ENCODE results near the gene EDC4.

- TF ChIP-seq TCF4 (CRISPR knock-in tag; IDR thresholded peaks at IDR 0.05; ENCODE audit: borderline replicate concordance) (no peak), RARB (CRISPR knock-in tag; IDR thresholded peaks at IDR 0.05) (no peak), TSHZ2 (CRISPR knock-in tag; IDR thresholded peaks at IDR 0.05) (no peak), ISL1 (CRISPR knock-in tag; IDR thresholded peaks at IDR 0.05) (no peak), ZC3H10 (CRISPR knock-in tag; IDR thresholded peaks at IDR 0.05) (no peak), OSR1 (CRISPR knock-in tag; IDR thresholded peaks at IDR 0.05) (no peak), ZNF8 (CRISPR knock-in tag; IDR thresholded peaks at IDR 0.05) (no peak), GLIS3 (CRISPR knock-in tag; IDR thresholded peaks at IDR 0.05) (no peak), ZFP30 (CRISPR knock-in tag; IDR thresholded peaks at IDR 0.05) (no peak), PATZ1 (CRISPR knock-in tag; IDR thresholded peaks at IDR 0.05; ENCODE audit: borderline replicate concordance) (no peak), CREB5 (CRISPR knock-in tag; IDR thresholded peaks at IDR 0.05; ENCODE audit: low read depth) (no peak)
These were observed 12.1 kb upstream of the EDC4 start for GRCh38 chr16:67860589-67861398.
